ENCODE results near the gene LAIR2.
A peak's percentile ranks its signal among the peaks of the same experiment; 100 is the strongest.

The LAIR2 gene

DNA sequence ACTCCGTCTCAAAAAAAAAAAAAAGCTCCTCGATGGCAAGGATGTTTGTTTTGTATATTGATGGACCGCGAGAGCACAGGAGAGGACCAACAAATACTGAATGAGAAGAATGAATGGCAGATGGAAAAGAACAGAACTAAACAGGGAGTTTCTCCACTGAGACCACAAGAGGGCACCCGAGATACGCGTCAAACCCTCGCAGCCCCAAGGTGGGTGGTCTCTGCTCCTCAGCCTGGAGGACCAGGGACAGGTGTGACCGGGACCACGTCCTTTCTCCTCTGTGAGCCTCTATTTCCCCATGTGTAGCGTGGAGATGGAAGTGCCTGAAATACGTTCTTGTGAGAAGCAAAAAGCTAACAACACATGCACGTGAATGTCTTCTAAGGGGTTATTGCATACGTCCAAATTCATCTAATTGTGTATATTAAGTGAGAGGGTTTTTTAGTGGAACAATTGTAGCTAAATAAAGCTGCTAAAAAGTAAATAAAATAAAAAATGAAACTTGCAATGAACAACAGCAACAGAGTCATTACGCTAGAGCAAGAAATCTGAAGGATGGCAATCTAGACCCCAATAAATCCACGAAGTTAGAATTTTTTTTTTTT is 21.2 kb upstream of the LAIR2 start:
- H3K4me2 ChIP-seq (ENCODE audit: insufficient read depth, low read length, poor library complexity, severe bottlenecking), result no peak overlapping the region
- no peak overlapping the region for H3K23ac ChIP-seq (ENCODE audit: low read depth, low read length, poor library complexity)
- H2AK5ac ChIP-seq (ENCODE audit: low read depth, low read length), result no peak overlapping the region
- no peak overlapping the region for H2BK5ac ChIP-seq (ENCODE audit: low read length)
- H3K27ac ChIP-seq (replicated peaks; ENCODE audit: low read length), result no peak overlapping the region
- no peaks in the 10 kb centered on the region for H3K79me1 ChIP-seq (ENCODE audit: low read depth, low read length)
- no peak overlapping the region for H4K91ac ChIP-seq (ENCODE audit: low read depth, low read length, poor library complexity)
- H3K4ac ChIP-seq (ENCODE audit: low read length), result no peak overlapping the region
- no CpG with 5 or more reads among the region's 16 CpGs for WGBS, 2 donors (ENCODE audit: extremely low coverage in 2 of 2, insufficient read length in 2 of 2, insufficient replicate concordance in 1 of 2)
- H3K9me3 ChIP-seq (replicated peaks in 1 of 2; ENCODE audit: control insufficient read depth in 2 of 2, insufficient read depth in 1 of 2, low read depth in 1 of 2, low read length in 2 of 2), result no peaks in the 10 kb centered on the region
- H3K27me3 ChIP-seq (ENCODE audit: control insufficient read depth in 3 of 3, insufficient read depth in 3 of 3, low read depth in 1 of 3, low read length in 3 of 3), result peaks cover 0 to 6% (median 0%) of the 10 kb centered on the region in 3 experiments
- no peak overlapping the region for H2BK15ac ChIP-seq (ENCODE audit: low read length)
- no peak overlapping the region for H2BK12ac ChIP-seq (ENCODE audit: low read length)
- H3K36me3 ChIP-seq (replicated peaks in 1 of 2; ENCODE audit: control insufficient read depth in 2 of 2, insufficient read depth in 2 of 2, low read length in 2 of 2), result no peaks in the 10 kb centered on the region
- no peak overlapping the region for H3K9ac ChIP-seq (ENCODE audit: low read depth, low read length, poor library complexity)
- no peak overlapping the region for H4K8ac ChIP-seq (ENCODE audit: low read depth, low read length)
- no peak overlapping the region for H2BK120ac ChIP-seq (ENCODE audit: low read depth, low read length)
- DNase-seq (ENCODE audit: low spot score), result peak; percentile 81
- no peak overlapping the region for H3K4me3 ChIP-seq (ENCODE audit: low read length in 2 of 2)
- no peak overlapping the region for H3K18ac ChIP-seq (ENCODE audit: low read length)
- no peak overlapping the region for H2AFZ ChIP-seq (ENCODE audit: low read length)
- no peak overlapping the region for H3K14ac ChIP-seq (ENCODE audit: low read length)
- H3K4me1 ChIP-seq (ENCODE audit: control insufficient read depth in 2 of 2, insufficient read depth in 1 of 2, low read depth in 1 of 2, low read length in 2 of 2), result no peaks in the 10 kb centered on the region

DNA sequence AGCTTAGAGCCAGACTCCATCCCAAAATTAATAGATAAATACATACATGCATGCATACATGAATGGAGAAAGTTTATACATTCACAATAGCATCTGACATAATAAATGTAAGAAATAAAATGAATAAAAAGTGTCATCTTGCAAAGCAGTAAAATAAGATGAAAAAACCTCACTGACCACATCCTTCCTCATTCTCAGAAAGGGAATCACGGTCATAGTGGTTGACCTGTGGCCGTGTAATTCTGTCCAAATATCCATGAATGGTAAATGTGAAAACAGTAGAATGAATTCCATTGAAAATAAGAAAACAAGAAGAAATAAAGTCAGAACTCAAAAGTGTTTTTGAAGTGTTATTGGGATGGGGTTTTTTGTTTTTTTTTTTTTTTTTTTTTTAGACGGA is 19.7 kb upstream of the LAIR2 start:
- H3K79me1 ChIP-seq (ENCODE audit: low read depth, low read length), result no peaks in the 10 kb centered on the region
- H2AFZ ChIP-seq (ENCODE audit: low read length), result no peak overlapping the region
- no peak overlapping the region for H3K9ac ChIP-seq (ENCODE audit: low read depth, low read length, poor library complexity)
- H2AK5ac ChIP-seq (ENCODE audit: low read depth, low read length), result no peak overlapping the region
- no peak overlapping the region for H2BK120ac ChIP-seq (ENCODE audit: low read depth, low read length)
- H3K23ac ChIP-seq (ENCODE audit: low read depth, low read length, poor library complexity), result no peak overlapping the region
- no CpG with 5 or more reads among the region's 3 CpGs for WGBS, 2 donors (ENCODE audit: extremely low coverage in 2 of 2, insufficient read length in 2 of 2, insufficient replicate concordance in 1 of 2)
- no peak overlapping the region for H2BK5ac ChIP-seq (ENCODE audit: low read length)
- H3K36me3 ChIP-seq (replicated peaks in 1 of 2; ENCODE audit: control insufficient read depth in 2 of 2, insufficient read depth in 2 of 2, low read length in 2 of 2), result no peaks in the 10 kb centered on the region
- no peak overlapping the region for H3K4me2 ChIP-seq (ENCODE audit: insufficient read depth, low read length, poor library complexity, severe bottlenecking)
- H3K27ac ChIP-seq (replicated peaks; ENCODE audit: low read length), result no peak overlapping the region
- H4K8ac ChIP-seq (ENCODE audit: low read depth, low read length), result no peak overlapping the region
- H3K18ac ChIP-seq (ENCODE audit: low read length), result no peak overlapping the region
- peaks cover 0 to 6% (median 0%) of the 10 kb centered on the region in 3 experiments for H3K27me3 ChIP-seq (ENCODE audit: control insufficient read depth in 3 of 3, insufficient read depth in 3 of 3, low read depth in 1 of 3, low read length in 3 of 3)
- no peaks in the 10 kb centered on the region for H3K4me1 ChIP-seq (ENCODE audit: control insufficient read depth in 2 of 2, insufficient read depth in 1 of 2, low read depth in 1 of 2, low read length in 2 of 2)
- H4K91ac ChIP-seq (ENCODE audit: low read depth, low read length, poor library complexity), result no peak overlapping the region
- no peak for DNase-seq (ENCODE audit: low spot score)
- H3K14ac ChIP-seq (ENCODE audit: low read length), result no peak overlapping the region
- no peak overlapping the region for H3K4ac ChIP-seq (ENCODE audit: low read length)
- H2BK15ac ChIP-seq (ENCODE audit: low read length), result no peak overlapping the region
- no peak overlapping the region for H3K4me3 ChIP-seq (ENCODE audit: low read length in 2 of 2)
- no peaks in the 10 kb centered on the region for H3K9me3 ChIP-seq (replicated peaks in 1 of 2; ENCODE audit: control insufficient read depth in 2 of 2, insufficient read depth in 1 of 2, low read depth in 1 of 2, low read length in 2 of 2)
- H2BK12ac ChIP-seq (ENCODE audit: low read length), result no peak overlapping the region

DNA sequence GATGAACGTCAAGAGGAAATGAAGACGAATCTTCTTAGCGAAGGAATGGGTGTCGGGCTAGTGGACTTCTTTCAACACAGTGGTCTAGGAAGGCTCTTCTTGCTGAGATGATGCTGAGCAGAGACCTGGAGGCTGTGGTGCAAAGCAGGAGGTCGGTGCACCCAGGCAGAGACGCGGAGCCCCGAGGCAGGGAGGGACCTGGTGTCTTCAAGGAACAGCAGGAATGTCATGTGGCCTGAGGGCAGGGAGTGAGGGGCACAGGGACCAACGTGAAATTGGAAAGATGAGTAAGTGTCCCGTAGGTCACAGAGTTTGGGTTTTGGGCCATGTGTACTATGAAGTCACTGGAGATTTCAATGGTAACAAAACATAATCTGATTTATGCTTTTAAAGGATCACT is 18.2 kb upstream of the LAIR2 start:
- H3K79me1 ChIP-seq (ENCODE audit: low read depth, low read length), result no peaks in the 10 kb centered on the region
- H3K4ac ChIP-seq (ENCODE audit: low read length), result no peak overlapping the region
- no peak overlapping the region for H3K14ac ChIP-seq (ENCODE audit: low read length)
- H3K27me3 ChIP-seq (ENCODE audit: control insufficient read depth in 3 of 3, insufficient read depth in 3 of 3, low read depth in 1 of 3, low read length in 3 of 3), result peaks cover 0 to 9% (median 0%) of the 10 kb centered on the region in 3 experiments
- no peak overlapping the region for H3K9ac ChIP-seq (ENCODE audit: low read depth, low read length, poor library complexity)
- no peak overlapping the region for H2BK15ac ChIP-seq (ENCODE audit: low read length)
- WGBS, 2 donors (ENCODE audit: extremely low coverage in 2 of 2, insufficient read length in 2 of 2, insufficient replicate concordance in 1 of 2), result no CpG with 5 or more reads among the region's 10 CpGs
- H3K9me3 ChIP-seq (replicated peaks in 1 of 2; ENCODE audit: control insufficient read depth in 2 of 2, insufficient read depth in 1 of 2, low read depth in 1 of 2, low read length in 2 of 2), result peaks cover 0 to 3% of the 10 kb centered on the region in 2 donors
- no peak overlapping the region for H2BK120ac ChIP-seq (ENCODE audit: low read depth, low read length)
- no peak overlapping the region for H2AK5ac ChIP-seq (ENCODE audit: low read depth, low read length)
- no peak overlapping the region for H3K27ac ChIP-seq (replicated peaks; ENCODE audit: low read length)
- no peak overlapping the region for H2AFZ ChIP-seq (ENCODE audit: low read length)
- no peak overlapping the region for H2BK12ac ChIP-seq (ENCODE audit: low read length)
- H2BK5ac ChIP-seq (ENCODE audit: low read length), result no peak overlapping the region
- no peak overlapping the region for H4K91ac ChIP-seq (ENCODE audit: low read depth, low read length, poor library complexity)
- H3K4me1 ChIP-seq (ENCODE audit: control insufficient read depth in 2 of 2, insufficient read depth in 1 of 2, low read depth in 1 of 2, low read length in 2 of 2), result no peaks in the 10 kb centered on the region
- DNase-seq (ENCODE audit: low spot score), result no peak
- H3K18ac ChIP-seq (ENCODE audit: low read length), result no peak overlapping the region
- H3K23ac ChIP-seq (ENCODE audit: low read depth, low read length, poor library complexity), result no peak overlapping the region
- no peaks in the 10 kb centered on the region for H3K36me3 ChIP-seq (replicated peaks in 1 of 2; ENCODE audit: control insufficient read depth in 2 of 2, insufficient read depth in 2 of 2, low read length in 2 of 2)
- no peak overlapping the region for H3K4me2 ChIP-seq (ENCODE audit: insufficient read depth, low read length, poor library complexity, severe bottlenecking)
- H4K8ac ChIP-seq (ENCODE audit: low read depth, low read length), result no peak overlapping the region
- no peak overlapping the region for H3K4me3 ChIP-seq (ENCODE audit: low read length in 2 of 2)

DNA sequence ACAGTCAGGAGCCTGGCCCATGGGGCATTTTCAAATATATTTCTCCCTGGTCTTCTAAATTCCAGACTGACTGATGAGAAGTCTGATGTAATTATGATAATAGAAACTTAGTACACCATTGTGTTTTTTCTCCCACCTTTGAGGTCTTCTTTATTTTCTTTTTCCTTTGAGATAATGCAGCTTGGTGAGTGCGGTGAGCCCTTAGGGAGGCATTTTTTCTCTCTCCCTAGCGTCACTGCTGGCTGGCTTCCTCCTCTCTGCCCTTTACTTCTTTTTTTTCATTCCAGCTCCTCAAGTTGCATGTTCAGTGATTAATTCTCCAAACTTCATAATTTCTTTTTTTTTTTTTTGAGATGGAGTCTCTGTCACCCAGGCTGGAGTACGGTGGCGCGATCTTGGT is 16.8 kb upstream of the LAIR2 start:
- Histone ChIP-seq H3K4me3 (ENCODE audit: low read length in 2 of 2) (no peak overlapping the region), H3K18ac (ENCODE audit: low read length) (no peak overlapping the region), H3K9me3 (replicated peaks in 1 of 2; ENCODE audit: control insufficient read depth in 2 of 2, insufficient read depth in 1 of 2, low read depth in 1 of 2, low read length in 2 of 2) (peaks cover 0 to 4% of the 10 kb centered on the region in 2 donors), H3K4me1 (ENCODE audit: control insufficient read depth in 2 of 2, insufficient read depth in 1 of 2, low read depth in 1 of 2, low read length in 2 of 2) (no peaks in the 10 kb centered on the region), H3K23ac (ENCODE audit: low read depth, low read length, poor library complexity) (no peak overlapping the region), H3K27ac (replicated peaks; ENCODE audit: low read length) (no peak overlapping the region), H2BK120ac (ENCODE audit: low read depth, low read length) (no peak overlapping the region), H4K8ac (ENCODE audit: low read depth, low read length) (no peak overlapping the region), H3K14ac (ENCODE audit: low read length) (no peak overlapping the region), H3K27me3 (ENCODE audit: control insufficient read depth in 3 of 3, insufficient read depth in 3 of 3, low read depth in 1 of 3, low read length in 3 of 3) (peaks cover 0 to 16% (median 0%) of the 10 kb centered on the region in 3 experiments), H3K4ac (ENCODE audit: low read length) (no peak overlapping the region), H4K91ac (ENCODE audit: low read depth, low read length, poor library complexity) (no peak overlapping the region), H3K4me2 (ENCODE audit: insufficient read depth, low read length, poor library complexity, severe bottlenecking) (no peak overlapping the region), H2BK5ac (ENCODE audit: low read length) (no peak overlapping the region), H3K79me1 (ENCODE audit: low read depth, low read length) (no peaks in the 10 kb centered on the region), H3K9ac (ENCODE audit: low read depth, low read length, poor library complexity) (no peak overlapping the region), H2BK15ac (ENCODE audit: low read length) (no peak overlapping the region), H3K36me3 (replicated peaks in 1 of 2; ENCODE audit: control insufficient read depth in 2 of 2, insufficient read depth in 2 of 2, low read length in 2 of 2) (no peaks in the 10 kb centered on the region), H2BK12ac (ENCODE audit: low read length) (no peak overlapping the region), H2AFZ (ENCODE audit: low read length) (no peak overlapping the region), H2AK5ac (ENCODE audit: low read depth, low read length) (no peak overlapping the region)
- no CpG with 5 or more reads among the region's 5 CpGs for WGBS, 2 donors (ENCODE audit: extremely low coverage in 2 of 2, insufficient read length in 2 of 2, insufficient replicate concordance in 1 of 2)
- DNase-seq (ENCODE audit: low spot score), result no peak
